SK-N-SH treated with all-trans-retinoic acid at 6 μM for 48 hours (cell line): ENCODE data around the gene RPGRIP1L.

ENCODE experiments used
- ATAC-seq: fragments of 200-7000 bp; cut with Tn5 transposase; 3 replicates; pipeline ENCODE4 v1.9.1; 2020; ENCODE audit warnings: mild to moderate bottlenecking, moderate library complexity
- ARNTL ChIP-seq: fragments of 450-650 bp; formaldehyde crosslinking; IDR thresholded peaks from 2 replicates; pipeline ENCODE4 v1.5.0; 2020; ENCODE audit warnings: low read depth, mild to moderate bottlenecking, moderate library complexity, borderline replicate concordance
- BACH2 ChIP-seq: fragments of 250-450 bp; sonication (Bioruptor Pico); IDR thresholded peaks from 2 replicates; pipeline ENCODE4 v1.9.0; 2021; ENCODE audit warnings: mild to moderate bottlenecking, borderline replicate concordance
- CREB5 ChIP-seq: fragments of 250-450 bp; sonication (Bioruptor Pico); IDR thresholded peaks from 2 replicates; pipeline ENCODE4 v1.5.1; 2020; ENCODE audit warnings: low read depth, mild to moderate bottlenecking, moderate library complexity
- CSDC2 ChIP-seq: fragments of 250-450 bp; sonication (Bioruptor Pico); IDR thresholded peaks from 2 replicates; pipeline ENCODE4 v1.5.0; 2020; ENCODE audit warnings: mild to moderate bottlenecking, moderate library complexity
- CSRNP3 ChIP-seq: fragments of 250-450 bp; sonication (Bioruptor Pico); IDR thresholded peaks from 2 replicates; pipeline ENCODE4 v1.5.1; 2021; ENCODE audit warnings: mild to moderate bottlenecking, moderate library complexity
- ESRRG ChIP-seq: fragments of 250-450 bp; sonication (Bioruptor Pico); IDR thresholded peaks from 2 replicates; pipeline ENCODE4 v1.6.1; 2021; ENCODE audit warnings: mild to moderate bottlenecking
- GLIS3 ChIP-seq: fragments of 250-450 bp; sonication (Bioruptor Pico); IDR thresholded peaks from 2 replicates; pipeline ENCODE4 v1.5.0; 2020; ENCODE audit warnings: mild to moderate bottlenecking, moderate library complexity
- OSR1 ChIP-seq: fragments of 250-450 bp; sonication (Bioruptor Pico); IDR thresholded peaks from 2 replicates; pipeline ENCODE4 v1.8.0; 2022; ENCODE audit warnings: moderate library complexity, mild to moderate bottlenecking, inconsistent platforms
- PATZ1 ChIP-seq: fragments of 250-450 bp; sonication (Bioruptor Pico); IDR thresholded peaks from 2 replicates; pipeline ENCODE4 v1.8.0; 2020; ENCODE audit warnings: mild to moderate bottlenecking, moderate library complexity, borderline replicate concordance
- POU6F1 ChIP-seq: fragments of 250-450 bp; sonication (Bioruptor Pico); IDR thresholded peaks from 2 replicates; pipeline ENCODE4 v1.8.0; 2021; ENCODE audit warnings: low read depth, mild to moderate bottlenecking, moderate library complexity, borderline replicate concordance
- PPARA ChIP-seq: fragments of 250-450 bp; sonication (Bioruptor Pico); IDR thresholded peaks from 2 replicates; pipeline ENCODE4 v1.5.0; 2020; ENCODE audit warnings: mild to moderate bottlenecking, borderline replicate concordance
- RARB ChIP-seq: fragments of 250-450 bp; sonication (Bioruptor Pico); IDR thresholded peaks from 2 replicates; pipeline ENCODE4 v1.8.0; 2021; ENCODE audit warnings: mild to moderate bottlenecking, moderate library complexity
- SNAI2 ChIP-seq: fragments of 250-450 bp; sonication (Bioruptor Pico); IDR thresholded peaks from 2 replicates; pipeline ENCODE4 v1.5.0; 2020; ENCODE audit warnings: mild to moderate bottlenecking, moderate library complexity
- TOX ChIP-seq: fragments of 250-450 bp; sonication (Bioruptor Pico); IDR thresholded peaks from 2 replicates; pipeline ENCODE4 v1.8.0; 2021; ENCODE audit warnings: mild to moderate bottlenecking, moderate library complexity, borderline replicate concordance
- TSHZ2 ChIP-seq: fragments of 250-450 bp; sonication (Bioruptor Pico); IDR thresholded peaks from 2 replicates; pipeline ENCODE4 v1.5.0; 2020; ENCODE audit warnings: mild to moderate bottlenecking, moderate library complexity
- ZC3H10 ChIP-seq: fragments of 250-450 bp; sonication (Bioruptor Pico); IDR thresholded peaks from 2 replicates; pipeline ENCODE4 v1.5.1; 2021; ENCODE audit warnings: mild to moderate bottlenecking, moderate library complexity
- ZFP3 ChIP-seq: fragments of 250-450 bp; sonication (Bioruptor Pico); IDR thresholded peaks from 2 replicates; pipeline ENCODE4 v1.5.0; 2020; ENCODE audit warnings: mild to moderate bottlenecking, moderate library complexity
- ZNF565 ChIP-seq: fragments of 450-650 bp; formaldehyde crosslinking; conservative IDR thresholded peaks from 2 replicates; pipeline ENCODE4 v1.5.0; 2020; ENCODE audit warnings: low read depth, mild to moderate bottlenecking, moderate library complexity
- ZNF70 ChIP-seq: fragments of 450-650 bp; formaldehyde crosslinking; IDR thresholded peaks from 2 replicates; pipeline ENCODE4 v1.5.0; 2020; ENCODE audit warnings: mild to moderate bottlenecking, moderate library complexity
- ZNF8 ChIP-seq: fragments of 450-650 bp; formaldehyde crosslinking; IDR thresholded peaks from 2 replicates; pipeline ENCODE4 v1.5.0; 2020; ENCODE audit warnings: mild to moderate bottlenecking, moderate library complexity

RPGRIP1L gene

GRCh38 chr16:53605831-53606400 is 97.7 kb downstream of the RPGRIP1L start:
- ATAC-seq = no peak

GRCh38 chr16:53605356-53605755 is 98.3 kb downstream of the RPGRIP1L start:
- no peak for TF ChIP-seq POU6F1 (CRISPR knock-in tag)
- no peak for TF ChIP-seq PATZ1
- TF ChIP-seq CREB5 (CRISPR knock-in tag) = no peak
- no peak for TF ChIP-seq TOX (CRISPR knock-in tag)
- TF ChIP-seq TSHZ2 (CRISPR knock-in tag) = no peak
- no peak for TF ChIP-seq ZNF70 (CRISPR knock-in tag)
- TF ChIP-seq CSRNP3 (CRISPR knock-in tag) = no peak
- TF ChIP-seq GLIS3 (CRISPR knock-in tag) = no peak
- TF ChIP-seq ZC3H10 = no peak
- no peak for TF ChIP-seq BACH2 (CRISPR knock-in tag)
- no peak for ATAC-seq

More at GRCh38 chr16:53605831-53606400, 97.7 kb downstream of the RPGRIP1L start:
- TF ChIP-seq PPARA (CRISPR knock-in tag) = no peak
- no peak for TF ChIP-seq TOX (CRISPR knock-in tag)
- no peak for TF ChIP-seq ESRRG (CRISPR knock-in tag)
- no peak for TF ChIP-seq ZNF565
- TF ChIP-seq RARB = no peak
- no peak for TF ChIP-seq BACH2 (CRISPR knock-in tag)
- TF ChIP-seq SNAI2 (CRISPR knock-in tag) = no peak
- TF ChIP-seq OSR1 (CRISPR knock-in tag) = no peak
- TF ChIP-seq CSDC2 (CRISPR knock-in tag) = no peak
- TF ChIP-seq ZNF8 (CRISPR knock-in tag) = no peak
- TF ChIP-seq ZFP3 (CRISPR knock-in tag) = no peak
- TF ChIP-seq ARNTL (CRISPR knock-in tag) = no peak
- TF ChIP-seq ZC3H10 = no peak
- no peak for TF ChIP-seq TSHZ2 (CRISPR knock-in tag)
- TF ChIP-seq GLIS3 (CRISPR knock-in tag) = no peak
- TF ChIP-seq POU6F1 (CRISPR knock-in tag) = no peak
